HCT116 (cell line): ENCODE results near the gene CDC42EP3. TPM values are rescaled to one million over a fixed set of nuclear protein-coding genes. Genes with fewer than 3 reads are reported as not detected.

Experiments used
- ATAC-seq: fragments of 200-7000 bp; cut with Tn5 transposase; 2 replicates; pipeline ENCODE4 v1.9.1; 2020; ENCODE audit warnings: mild to moderate bottlenecking, moderate library complexity
- BruUV-seq: library from RNA; stranded (reverse); fragments of 400-500 nt; replicated peaks from 2 replicates; lab custom pipeline; 2021; lab: Mats Ljungman, UMichigan
- CTCF ChIA-PET: fragments of 300-600 bp; sonication (Branson Sonifier 250); formaldehyde crosslinking; loops from one replicate; lab custom pipeline; 2021; ENCODE audit warnings: antibody characterized with exemption; lab: Charles Lee
- POLR2A ChIA-PET: fragments of 300-600, 350-600 bp; sonication (Branson Sonifier 250); formaldehyde crosslinking; loops from one replicate; lab custom pipeline; 2021; ENCODE audit warnings: antibody characterized with exemption; lab: Charles Lee
- RAD21 ChIA-PET, 2 experiments: fragments of 300-600 bp; sonication (Branson Sonifier 250); formaldehyde crosslinking; loops; one replicate each; lab custom pipeline; 2023; ENCODE audit warnings: low total read pairs in 2 of 2; ENCODE audit not compliant: uncharacterized antibody in 2 of 2, unreplicated experiment in 2 of 2, low non-redundant PET in 1 of 2; lab: Charles Lee
- DNase-seq: peaks from one replicate; pipeline ENCODE4 v3.0.0-alpha.2; 2010; ENCODE audit warnings: low read depth, low spot score
- H2AFZ ChIP-seq: fragments of 200-600 bp; shearing (Covaris generic), sonication (generic); 2 replicates; pipeline ENCODE4 v1.6.1; 2017; ENCODE audit warnings: low read depth, mixed run types, mixed read lengths, antibody characterized with exemption, low read length; ENCODE audit not compliant: poor library complexity, severe bottlenecking
- H3K27ac ChIP-seq: 2 replicates; pipeline ENCODE4 v1.5.1; 2012; ENCODE audit warnings: low read depth, low read length
- H3K27me3 ChIP-seq: fragments of 200-600 bp; sonication (generic); 2 replicates; pipeline ENCODE4 v1.6.1; 2016; ENCODE audit warnings: mixed run types, low read length, mixed read lengths; ENCODE audit not compliant: insufficient read depth
- H3K36me3 ChIP-seq, 2 experiments: fragments of 200-500 bp in 1 of 2; fragments of 200-600 bp in 1 of 2; sonication (Bioruptor generic) in 1 of 2; sonication (generic) in 1 of 2; 2 replicates each; pipeline versions ENCODE4 v1.5.1 to v1.6.1; 2014 to 2016; ENCODE audit warnings: low read length in 2 of 2, inconsistent platforms in 1 of 2, mixed read lengths in 1 of 2, mixed run types in 1 of 2; ENCODE audit not compliant: insufficient read depth in 2 of 2, control insufficient read depth in 1 of 2
- H3K4me1 ChIP-seq, 2 experiments: fragments of 200-600 bp in 1 of 2; sonication (generic) in 1 of 2; 2 replicates each; pipeline versions ENCODE4 v1.5.1 to v1.6.1; 2012 to 2017; ENCODE audit warnings: low read length in 2 of 2, inconsistent platforms in 1 of 2, mild to moderate bottlenecking in 1 of 2, mixed read lengths in 1 of 2, mixed run types in 1 of 2, moderate library complexity in 1 of 2; ENCODE audit not compliant: insufficient read depth in 2 of 2, control insufficient read depth in 1 of 2
- H3K4me2 ChIP-seq: fragments of 200-600 bp; sonication (generic); 2 replicates; pipeline ENCODE4 v1.6.1; 2017; ENCODE audit warnings: mixed run types, low read length, mixed read lengths
- H3K4me3 ChIP-seq, 2 experiments: fragments of 200-600 bp in 1 of 2; sonication (generic) in 1 of 2; replicated peaks in 1 of 2; 2 replicates each; pipeline ENCODE4 v1.5.1; 2011 to 2016; ENCODE audit warnings: low read length in 2 of 2, control low read depth in 1 of 2, low read depth in 1 of 2, mild to moderate bottlenecking in 1 of 2, mixed read lengths in 1 of 2, mixed run types in 1 of 2
- H3K79me2 ChIP-seq: fragments of 200-600 bp; sonication (generic); 2 replicates; pipeline ENCODE4 v1.6.1; 2017; ENCODE audit warnings: mild to moderate bottlenecking, mixed run types, low read length, moderate library complexity, mixed read lengths; ENCODE audit not compliant: insufficient read depth
- H3K9ac ChIP-seq: fragments of 200-600 bp; sonication (generic); 2 replicates; pipeline ENCODE4 v1.6.1; 2016; ENCODE audit warnings: low read length, mixed read lengths
- H3K9me2 ChIP-seq: fragments of 200-600 bp; sonication (generic), shearing (Covaris generic); 2 replicates; pipeline ENCODE4 v1.6.1; 2017; ENCODE audit warnings: mixed run types, mild to moderate bottlenecking, moderate library complexity; ENCODE audit not compliant: insufficient read depth
- H3K9me3 ChIP-seq, 2 experiments: fragments of 200-500 bp in 1 of 2; fragments of 200-600 bp in 1 of 2; sonication (Bioruptor generic) in 1 of 2; sonication (generic) in 1 of 2; 2 replicates each; pipeline ENCODE4 v1.6.1; 2014 to 2017; ENCODE audit warnings: low read length in 2 of 2, mixed read lengths in 2 of 2, inconsistent platforms in 1 of 2, low read depth in 1 of 2, mild to moderate bottlenecking in 1 of 2, mixed run types in 1 of 2, moderate library complexity in 1 of 2; ENCODE audit not compliant: control insufficient read depth in 1 of 2, insufficient read depth in 1 of 2
- H4K20me1 ChIP-seq: fragments of 200-600 bp; sonication (generic), shearing (Covaris generic); 2 replicates; pipeline ENCODE4 v1.6.1; 2017; ENCODE audit warnings: mixed run types, mild to moderate bottlenecking, moderate library complexity; ENCODE audit not compliant: insufficient read depth
- ATF3 ChIP-seq: IDR thresholded peaks from 2 replicates; pipeline ENCODE4 v1.6.1; 2012
- CTCF ChIP-seq, 3 experiments: fragments of 200-600 bp in 1 of 3; sonication (generic) in 1 of 3; IDR thresholded peaks in 2 of 3; conservative IDR thresholded peaks in 1 of 3; 2 replicates each; pipeline ENCODE4 v1.5.1; 2012 to 2017; ENCODE audit warnings: low read depth in 2 of 3, low read length in 2 of 3, antibody characterized with exemption in 1 of 3, borderline replicate concordance in 1 of 3, control low read depth in 1 of 3, mild to moderate bottlenecking in 1 of 3, mixed read lengths in 1 of 3, mixed run types in 1 of 3, moderate library complexity in 1 of 3; ENCODE audit not compliant: insufficient read depth in 1 of 3
- EGR1 ChIP-seq: IDR thresholded peaks from 2 replicates; pipeline ENCODE4 v1.6.1; 2012; ENCODE audit warnings: low read depth
- EZH2 ChIP-seq: fragments of 200-600 bp; sonication (generic); IDR thresholded peaks from 2 replicates; pipeline ENCODE4 v1.6.1; 2017; ENCODE audit warnings: antibody characterized with exemption, mixed run types
- EZH2phosphoT487 ChIP-seq: fragments of 200-600 bp; IDR thresholded peaks from 2 replicates; pipeline ENCODE4 v1.6.1; 2018; ENCODE audit warnings: antibody characterized with exemption, borderline replicate concordance
- FOSL1 ChIP-seq: IDR thresholded peaks from 2 replicates; pipeline ENCODE4 v1.6.1; 2012; ENCODE audit warnings: low read depth
- JUND ChIP-seq: IDR thresholded peaks from 2 replicates; pipeline ENCODE4 v1.6.1; 2012
- POLR2A ChIP-seq: IDR thresholded peaks from 2 replicates; pipeline ENCODE4 v1.7.0; 2011; ENCODE audit warnings: borderline replicate concordance; ENCODE audit not compliant: insufficient read depth, insufficient read length; ENCODE audit errors: extremely low read depth
- POLR2AphosphoS5 ChIP-seq: IDR thresholded peaks from 2 replicates; pipeline ENCODE4 v1.6.1; 2011; ENCODE audit warnings: mild to moderate bottlenecking, low read depth, low read length, moderate library complexity
- RAD21 ChIP-seq: IDR thresholded peaks from 2 replicates; pipeline ENCODE4 v1.6.1; 2012; ENCODE audit warnings: low read depth, mild to moderate bottlenecking
- SRF ChIP-seq: IDR thresholded peaks from 2 replicates; pipeline ENCODE4 v1.6.1; 2012; ENCODE audit warnings: low read depth
- TCF7L2 ChIP-seq: IDR thresholded peaks from 2 replicates; pipeline ENCODE4 v1.7.0; 2011; ENCODE audit warnings: borderline replicate concordance, inconsistent platforms; ENCODE audit not compliant: insufficient read depth, insufficient read length; ENCODE audit errors: extremely low read depth
- ZFX ChIP-seq: fragments of 450-650 bp; IDR thresholded peaks from 2 replicates; pipeline ENCODE4 v1.6.1; 2017
- intact Hi-C: fragments of 100-400 bp; cut with micrococcal nuclease; formaldehyde crosslinking; loops from 2 replicates; pipeline ENCODE4 v1.10.0; 2022
- total RNA-seq: library from RNA; stranded (reverse); gene quantifications from one replicate; pipeline ENCODE4 v1.2.1, GENCODE V29; 2021; ENCODE audit not compliant: unreplicated experiment
- TF ChIP-seq, protein P1 (sequence below): IDR thresholded peaks from 2 replicates; pipeline ENCODE4 v1.6.1; 2012
- TF ChIP-seq, protein P2 (sequence below): IDR thresholded peaks from 2 replicates; pipeline ENCODE4 v1.6.1; 2011; ENCODE audit warnings: mild to moderate bottlenecking, low read length, moderate library complexity; ENCODE audit not compliant: insufficient replicate concordance; ENCODE audit errors: extremely low read depth

Gene CDC42EP3
- total RNA-seq, 1 experiment from 2014 or later = 38.2 TPM

DNA sequence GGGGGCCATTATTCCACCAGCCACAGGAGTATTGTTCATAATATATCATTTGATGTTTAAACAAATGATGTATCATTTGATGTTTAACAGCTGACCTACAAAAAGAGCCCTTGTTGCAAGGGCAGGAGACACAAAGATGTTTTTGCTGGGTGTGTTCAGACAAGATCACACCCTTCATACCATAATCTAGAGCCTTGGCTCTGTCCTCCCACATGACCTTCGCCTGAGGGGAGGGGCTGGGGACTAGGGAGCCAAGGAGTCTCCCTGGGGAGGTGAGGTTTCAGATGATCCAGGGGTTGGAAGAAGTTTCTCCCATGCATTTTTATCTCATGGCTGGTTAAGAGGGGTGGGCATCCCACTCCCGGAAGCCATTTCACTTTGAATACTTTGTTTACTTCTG is 33.5 kb downstream of the CDC42EP3 start:
- ChIA-PET RAD21 (no interaction called here), CTCF (no interaction called here), POLR2A (no interaction called here)
- ATAC-seq = no peak; the same call in 1 of the 2 replicates
- TF ChIP-seq, protein P1, sequence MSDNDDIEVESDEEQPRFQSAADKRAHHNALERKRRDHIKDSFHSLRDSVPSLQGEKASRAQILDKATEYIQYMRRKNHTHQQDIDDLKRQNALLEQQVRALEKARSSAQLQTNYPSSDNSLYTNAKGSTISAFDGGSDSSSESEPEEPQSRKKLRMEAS = no peak
- TF ChIP-seq EGR1 (no peak), SRF (no peak), TCF7L2 (no peak), FOSL1 (no peak), EZH2phosphoT487 (no peak), EZH2 (no peak), ATF3 (no peak)
- no TSS peak for BruUV-seq
- Histone ChIP-seq H3K9me2 (no peaks in the 10 kb centered on the region), H4K20me1 (no peaks in the 10 kb centered on the region), H3K36me3 (peaks cover 0 to 4% of the 10 kb centered on the region in 2 experiments; a peak in 1 of 4 replicates), H3K27me3 (no peaks in the 10 kb centered on the region), H3K27ac (no peak overlapping the region), H3K4me1 (no peaks in the 10 kb centered on the region), H3K4me3 (no peak overlapping the region), H3K79me2 (no peaks in the 10 kb centered on the region), H3K9me3 (no peaks in the 10 kb centered on the region), H2AFZ (no peak overlapping the region), H3K9ac (no peak overlapping the region), H3K4me2 (no peak overlapping the region)
- DNase-seq = no peak
- intact Hi-C loops = no loop called here

DNA sequence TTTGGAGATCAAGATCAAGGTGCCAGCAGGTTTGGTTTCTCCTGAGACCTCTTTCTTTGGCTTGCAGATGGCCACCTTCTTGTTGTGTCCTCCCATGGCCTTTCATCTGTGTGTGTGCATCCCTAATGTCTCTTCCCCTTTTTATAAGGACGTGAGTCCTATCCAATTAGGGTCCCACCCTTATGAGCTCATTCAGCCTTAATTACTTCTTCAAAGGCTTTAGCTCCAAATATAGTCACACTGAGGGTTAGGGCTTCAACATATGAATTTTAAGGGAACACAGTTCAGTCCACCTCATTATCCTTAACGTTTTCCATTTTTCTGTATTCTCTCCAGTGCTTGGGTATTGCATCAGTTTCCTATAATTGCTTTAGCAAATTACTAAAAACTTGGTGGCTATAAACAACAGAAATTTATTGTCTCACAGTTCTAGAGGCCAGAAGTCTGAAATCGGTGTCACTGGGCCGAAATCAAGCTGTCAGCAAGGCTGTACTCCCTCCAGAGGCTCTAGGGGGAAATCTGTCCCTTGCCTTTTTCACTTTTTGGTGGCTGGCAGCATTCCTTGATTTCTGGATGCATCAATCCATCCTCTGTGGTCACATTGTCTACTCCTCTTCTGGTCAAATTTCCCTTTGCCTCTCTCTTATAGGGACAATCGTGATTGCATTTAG is 34.1 kb downstream of the CDC42EP3 start:
- no peaks in the 10 kb centered on the region for H3K4me1 ChIP-seq
- H3K9me3 ChIP-seq = no peaks in the 10 kb centered on the region
- no peak overlapping the region for H3K4me3 ChIP-seq
- H3K79me2 ChIP-seq = no peaks in the 10 kb centered on the region
- ChIA-PET CTCF (no interaction called here), RAD21 (no interaction called here), POLR2A (no interaction called here)
- intact Hi-C loops = no loop called here
- TF ChIP-seq RAD21 (peak; percentile 36), JUND (no peak), POLR2A (no peak), CTCF (IDR thresholded peaks at IDR 0.05 in 2 of 3, conservative IDR thresholded peaks at IDR 0.05 in 1 of 3; ENCODE audit: borderline replicate concordance in 1 of 3, insufficient read depth in 1 of 3, low read depth in 2 of 3, low read length in 2 of 3) (no peak), POLR2AphosphoS5 (no peak), ZFX (no peak)
- TF ChIP-seq, protein P2, sequence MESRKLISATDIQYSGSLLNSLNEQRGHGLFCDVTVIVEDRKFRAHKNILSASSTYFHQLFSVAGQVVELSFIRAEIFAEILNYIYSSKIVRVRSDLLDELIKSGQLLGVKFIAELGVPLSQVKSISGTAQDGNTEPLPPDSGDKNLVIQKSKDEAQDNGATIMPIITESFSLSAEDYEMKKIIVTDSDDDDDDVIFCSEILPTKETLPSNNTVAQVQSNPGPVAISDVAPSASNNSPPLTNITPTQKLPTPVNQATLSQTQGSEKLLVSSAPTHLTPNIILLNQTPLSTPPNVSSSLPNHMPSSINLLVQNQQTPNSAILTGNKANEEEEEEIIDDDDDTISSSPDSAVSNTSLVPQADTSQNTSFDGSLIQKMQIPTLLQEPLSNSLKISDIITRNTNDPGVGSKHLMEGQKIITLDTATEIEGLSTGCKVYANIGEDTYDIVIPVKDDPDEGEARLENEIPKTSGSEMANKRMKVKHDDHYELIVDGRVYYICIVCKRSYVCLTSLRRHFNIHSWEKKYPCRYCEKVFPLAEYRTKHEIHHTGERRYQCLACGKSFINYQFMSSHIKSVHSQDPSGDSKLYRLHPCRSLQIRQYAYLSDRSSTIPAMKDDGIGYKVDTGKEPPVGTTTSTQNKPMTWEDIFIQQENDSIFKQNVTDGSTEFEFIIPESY = no peak
- H3K36me3 ChIP-seq = peaks cover 0 to 4% of the 10 kb centered on the region in 2 experiments; a peak in 1 of 4 replicates
- no TSS peak for BruUV-seq
- no peak overlapping the region for H3K4me2 ChIP-seq
- H3K9ac ChIP-seq = no peak overlapping the region
- ATAC-seq (no peak), DNase-seq (no peak)
- no peak overlapping the region for H2AFZ ChIP-seq
- no peaks in the 10 kb centered on the region for H3K9me2 ChIP-seq
- no peak overlapping the region for H3K27ac ChIP-seq
- H3K27me3 ChIP-seq = no peaks in the 10 kb centered on the region
- H4K20me1 ChIP-seq = no peaks in the 10 kb centered on the region
